NAMALWA (cell line): ENCODE measurements around the gene RAP1GAP2.
"Not testable (repeated sequence)": the region's sequence is repeated elsewhere in the genome, so short reads cannot be mapped to it uniquely, and the experiment has no call there.

Experiments
- DNase-seq: peaks from one replicate; pipeline ENCODE4 v3.0.0-alpha.2; 2015; ENCODE audit warnings: low spot score

Gene RAP1GAP2

DNA sequence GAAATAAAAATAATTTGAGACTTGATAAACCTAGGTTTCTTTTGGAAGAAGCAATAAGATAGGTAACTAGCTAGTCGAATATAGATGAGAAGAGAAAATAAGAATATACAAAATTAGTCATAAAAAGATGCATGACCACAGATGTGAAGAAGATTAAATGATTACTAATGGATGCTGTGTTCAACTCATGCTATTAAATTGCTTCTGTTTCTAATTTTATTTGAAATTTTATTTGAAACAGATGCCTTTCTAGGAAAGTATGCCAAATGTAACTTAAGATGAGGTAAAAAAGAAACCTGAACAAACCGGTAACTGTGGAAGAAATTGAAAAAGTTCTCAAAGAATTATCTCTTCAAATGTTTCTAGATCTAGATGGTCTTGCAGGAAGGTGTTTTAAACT lies 175.6 kb downstream of the RAP1GAP2 start:
- DNase-seq = no peak

DNA sequence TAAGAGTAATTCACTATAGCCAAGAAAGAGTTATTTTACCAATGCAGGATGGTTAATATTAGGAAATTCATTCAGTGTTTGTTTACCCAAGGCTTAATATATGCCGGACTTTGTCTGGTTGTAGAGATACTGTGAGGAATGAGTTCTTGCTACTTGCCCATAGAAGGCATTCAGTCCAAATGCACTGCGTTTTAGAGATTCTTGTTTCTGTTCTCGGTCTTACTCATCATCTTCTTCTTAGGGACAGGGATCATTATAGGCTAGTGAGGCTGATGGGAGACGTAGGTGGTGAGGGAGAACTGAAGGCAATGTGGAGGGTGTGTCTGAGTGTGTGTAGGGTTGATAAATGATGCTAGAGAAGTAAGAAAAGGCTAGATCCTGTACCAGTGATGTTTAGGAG lies 176.5 kb downstream of the RAP1GAP2 start:
- no peak for DNase-seq

DNA sequence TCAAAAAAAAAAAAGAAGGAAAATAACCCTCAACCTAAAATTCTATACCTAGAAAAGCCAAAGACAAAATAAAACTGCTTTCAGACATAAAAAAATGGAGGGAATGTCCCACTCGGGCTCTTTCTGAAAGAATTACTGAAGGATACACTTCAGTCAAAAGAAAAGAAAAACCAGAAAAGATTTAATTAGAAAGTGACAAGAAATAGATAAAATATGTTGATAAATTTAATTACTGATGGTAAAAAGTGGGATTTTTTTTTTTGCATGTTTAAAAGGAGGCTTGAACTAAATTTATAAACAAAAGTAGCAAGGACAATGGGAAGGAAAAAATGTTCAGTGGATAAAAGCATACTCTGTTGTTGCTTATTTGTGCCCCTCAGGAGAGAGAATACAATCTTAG lies 178.1 kb downstream of the RAP1GAP2 start:
- no peak for DNase-seq

- no peak for DNase-seq
These were observed 179.3 kb downstream of the RAP1GAP2 start for GRCh38 chr17:2975469-2975958.

DNA sequence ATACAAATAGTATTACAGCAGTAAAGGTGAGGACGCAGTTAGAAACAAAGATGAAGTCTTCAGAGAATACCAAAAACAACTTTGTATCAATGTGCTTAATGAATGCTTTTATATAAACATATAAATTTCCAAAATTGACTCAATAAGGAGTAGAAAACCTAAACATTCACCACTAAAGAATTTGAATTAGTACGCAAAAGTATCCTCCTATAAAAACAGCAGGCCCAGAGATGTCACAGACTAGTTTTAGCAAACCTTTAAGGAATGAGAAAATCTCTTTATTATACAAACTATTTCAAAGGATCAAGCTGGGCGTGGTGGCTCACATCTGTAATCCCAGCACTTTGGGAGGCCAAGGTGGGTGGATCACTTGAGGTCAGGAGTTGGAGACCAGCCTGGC lies 180.9 kb downstream of the RAP1GAP2 start:
- no peak for DNase-seq

- no peak for DNase-seq
These were observed 181.9 kb downstream of the RAP1GAP2 start for GRCh38 chr17:2978116-2978515.

DNA sequence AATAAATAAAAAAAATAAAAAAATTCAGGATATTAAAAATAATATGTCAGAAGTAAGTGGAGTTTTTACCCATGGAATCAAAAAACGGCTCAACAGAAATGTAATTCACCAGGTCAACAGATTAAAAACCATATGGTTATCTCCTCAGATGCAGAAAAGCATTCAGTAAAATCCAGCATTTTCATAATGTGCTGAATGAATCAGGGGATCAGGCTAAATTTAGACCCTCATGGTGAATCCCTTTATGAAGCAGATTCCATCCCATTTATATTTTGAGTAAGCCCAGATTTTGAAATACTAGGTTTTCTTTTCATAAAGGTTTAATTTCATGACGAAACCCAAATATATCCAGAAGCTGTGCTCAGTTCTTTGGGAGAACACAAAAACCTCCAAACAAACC lies 182.8 kb downstream of the RAP1GAP2 start:
- no peak for DNase-seq

- no peak for DNase-seq
These were observed 184.1 kb downstream of the RAP1GAP2 start for GRCh38 chr17:2980211-2980903.

GRCh38 chr17:2980904-2981246 lies 184.6 kb downstream of the RAP1GAP2 start:
- no peak for DNase-seq

DNA sequence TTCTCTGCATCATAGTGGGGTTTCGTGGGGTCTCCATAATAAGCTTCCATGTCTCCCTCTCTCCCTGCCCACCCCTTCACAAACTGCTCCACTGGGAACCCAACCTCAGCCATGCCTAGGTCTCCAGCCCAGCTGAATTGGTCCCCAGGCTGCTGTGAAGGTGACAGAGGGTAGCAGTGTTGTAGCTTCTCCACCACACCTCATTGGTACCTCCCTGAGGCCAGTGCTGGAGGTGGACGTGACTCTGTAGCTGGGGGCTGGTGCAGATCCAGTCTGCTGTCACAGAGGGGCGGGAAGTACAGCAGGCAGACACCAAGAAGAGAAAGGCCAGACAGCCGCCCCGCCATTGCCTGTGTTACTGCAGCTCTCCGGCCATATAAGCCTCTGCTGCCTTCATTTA lies 185.1 kb downstream of the RAP1GAP2 start:
- DNase-seq = no peak

GRCh38 chr17:2982854-2983253 lies 186.6 kb downstream of the RAP1GAP2 start:
- no peak for DNase-seq

DNA sequence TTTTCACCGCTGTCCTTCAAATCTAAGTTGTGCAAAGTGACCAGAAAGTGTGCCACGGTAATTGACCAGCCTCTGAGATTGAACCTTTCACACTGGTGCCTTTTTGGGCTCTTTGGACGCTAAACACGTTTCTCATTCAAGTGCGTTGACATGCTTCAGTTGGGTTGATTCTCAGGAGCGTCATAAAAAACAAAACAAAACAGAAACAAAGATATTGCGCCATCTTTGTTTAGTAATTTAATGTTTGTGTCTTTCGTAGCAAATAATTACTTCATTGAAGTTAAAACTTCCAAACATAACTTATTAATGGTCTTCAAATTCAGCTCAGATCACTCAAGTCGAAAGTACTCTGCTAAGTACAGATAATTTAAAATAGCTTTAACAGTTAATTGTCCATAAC lies 187.0 kb downstream of the RAP1GAP2 start:
- DNase-seq = no peak

GRCh38 chr17:2985318-2985717 lies 189.1 kb downstream of the RAP1GAP2 start:
- no peak for DNase-seq

DNA sequence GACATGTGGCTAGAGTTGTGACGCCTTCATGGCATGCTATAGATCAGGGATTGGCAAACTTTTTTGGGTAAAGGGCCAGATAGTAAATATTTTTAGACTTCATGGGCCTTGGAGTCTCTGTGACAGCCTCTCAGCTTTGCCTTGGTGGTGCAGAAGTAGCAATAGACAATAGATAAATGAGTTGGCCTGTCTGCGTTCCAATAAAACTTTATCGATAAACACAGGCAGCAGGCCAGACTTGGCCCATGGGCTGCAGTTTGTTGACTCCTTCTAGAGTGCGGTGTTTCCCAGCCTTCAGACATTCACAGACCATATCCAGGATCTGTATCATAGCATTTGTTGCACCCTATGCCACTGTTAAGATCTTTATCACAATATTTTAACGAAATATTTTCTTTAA lies 190.7 kb downstream of the RAP1GAP2 start:
- DNase-seq = no peak

GRCh38 chr17:2989396-2989795 lies 193.2 kb downstream of the RAP1GAP2 start:
- DNase-seq = not testable (repeated sequence)

DNA sequence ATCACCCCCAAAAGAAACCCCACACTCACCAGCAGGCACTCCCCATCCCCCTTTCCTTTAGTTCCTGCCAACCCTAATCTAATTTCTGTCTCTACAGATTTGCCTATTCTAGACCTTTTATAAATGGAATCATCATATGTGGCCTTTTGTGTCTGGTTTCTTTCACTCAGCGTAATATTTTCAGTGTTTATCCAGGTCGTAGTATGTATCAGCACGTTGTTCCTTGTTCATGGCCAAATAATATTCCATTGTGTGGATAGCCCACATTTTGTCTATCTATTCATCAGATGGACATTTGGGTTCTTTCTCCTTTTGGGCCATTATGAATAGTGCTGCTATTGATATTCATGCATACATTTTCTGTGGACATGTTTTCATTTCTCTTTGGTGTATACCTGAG lies 193.6 kb downstream of the RAP1GAP2 start:
- no peak for DNase-seq

DNA sequence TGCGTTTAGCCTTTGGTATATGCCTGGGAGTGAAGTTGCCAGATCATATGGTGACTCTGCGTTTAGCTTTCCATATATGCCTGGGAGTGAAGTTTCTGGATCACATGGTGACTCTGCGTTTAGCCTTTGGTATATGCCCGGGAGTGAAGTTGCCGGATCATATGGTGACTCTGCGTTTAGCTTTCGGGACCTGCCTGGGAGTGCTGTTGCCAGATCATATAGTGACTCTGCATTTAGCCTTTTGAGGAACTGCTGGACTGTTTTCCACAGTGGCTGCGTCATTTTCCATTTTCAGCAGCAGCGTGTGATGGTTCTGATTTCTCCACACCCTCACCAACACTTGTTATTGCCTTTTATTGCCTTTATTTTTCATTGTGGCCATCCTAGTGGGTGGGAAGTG lies 194.2 kb downstream of the RAP1GAP2 start:
- DNase-seq = no peak

GRCh38 chr17:2991396-2992180 lies 195.3 kb downstream of the RAP1GAP2 start:
- not testable (repeated sequence) for DNase-seq

DNA sequence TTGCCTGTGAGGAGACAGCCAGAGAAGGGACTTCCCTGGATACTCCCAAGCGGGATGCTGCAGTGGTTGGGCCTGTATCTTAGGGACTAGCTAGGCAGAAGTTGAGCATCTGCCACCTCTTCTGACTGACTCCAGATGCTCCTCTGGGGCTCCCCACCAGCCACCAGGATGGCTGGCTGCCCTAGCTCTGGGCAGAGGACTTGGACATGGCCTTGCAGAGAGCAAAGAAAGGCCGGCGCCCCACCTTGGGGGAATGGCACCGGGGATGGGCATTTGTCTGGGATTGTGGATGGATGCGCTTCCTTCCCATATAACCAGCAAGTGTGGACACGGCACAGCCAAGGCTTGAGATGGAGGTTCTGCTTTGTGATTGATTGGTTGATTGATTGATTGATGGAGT lies 198.2 kb downstream of the RAP1GAP2 start:
- no peak for DNase-seq

DNA sequence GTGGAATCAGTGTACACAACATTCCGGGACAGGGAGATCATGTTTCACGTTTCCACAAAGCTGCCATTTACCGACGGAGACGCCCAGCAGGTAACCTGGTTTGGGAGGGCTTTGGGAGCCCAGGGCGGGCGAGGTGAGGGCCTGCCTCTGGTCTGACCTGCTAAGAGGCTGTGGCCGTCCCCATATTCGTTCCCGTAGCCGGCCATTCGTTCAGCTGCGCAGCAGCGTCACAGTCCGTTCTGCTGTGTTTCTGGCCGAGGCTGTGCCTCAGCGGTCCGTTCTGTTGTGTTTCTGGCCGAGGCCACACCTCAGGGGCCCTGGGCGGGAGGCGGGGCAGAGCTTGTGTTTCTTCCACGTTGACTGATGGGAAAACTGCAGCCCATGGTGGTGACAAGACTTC lies 199.1 kb downstream of the RAP1GAP2 start:
- no peak for DNase-seq

- no peak for DNase-seq
These were observed 199.9 kb downstream of the RAP1GAP2 start for GRCh38 chr17:2995886-2996809.

GRCh38 chr17:2996810-2997670 lies 200.8 kb downstream of the RAP1GAP2 start:
- DNase-seq = no peak
